A673 (cell line): ENCODE data around the gene FAM118A. TPM values are rescaled to one million over a fixed set of nuclear protein-coding genes. Genes with fewer than 3 reads are reported as not detected.

Experiments used
- BruUV-seq: library from RNA; stranded (reverse); fragments of 400-500 nt; replicated peaks from 2 replicates; lab custom pipeline; 2021; lab: Mats Ljungman, UMichigan
- CTCF ChIA-PET: fragments of 300-600 bp; sonication (Branson Sonifier 250); formaldehyde crosslinking; loops from one replicate; lab custom pipeline; 2022; ENCODE audit warnings: antibody characterized with exemption; lab: Charles Lee
- POLR2A ChIA-PET: fragments of 300-600 bp; sonication (Branson Sonifier 250); formaldehyde crosslinking; loops from one replicate; lab custom pipeline; 2022; ENCODE audit warnings: antibody characterized with exemption; ENCODE audit not compliant: low non-redundant PET; lab: Charles Lee
- DNase-seq: peaks from one replicate; pipeline ENCODE4 v3.0.0-alpha.2; 2015; ENCODE audit warnings: low spot score
- H3K27ac ChIP-seq: fragments of 200-600 bp; sonication (generic); 2 replicates; pipeline ENCODE4 v1.5.1; 2016; ENCODE audit warnings: mixed run types, low read depth, mild to moderate bottlenecking, mixed read lengths, antibody characterized with exemption, low read length; ENCODE audit not compliant: poor library complexity, severe bottlenecking
- H3K27me3 ChIP-seq: fragments of 200-600 bp; sonication (generic); replicated peaks from 2 replicates; pipeline ENCODE4 v1.6.1; 2017; ENCODE audit warnings: mixed run types, low read depth, mild to moderate bottlenecking, mixed read lengths, antibody characterized with exemption, low read length; ENCODE audit not compliant: insufficient read depth, poor library complexity
- H3K36me3 ChIP-seq: fragments of 200-600 bp; sonication (generic); 2 replicates; pipeline ENCODE4 v1.6.1; 2016; ENCODE audit warnings: mixed run types, mild to moderate bottlenecking, mixed read lengths, antibody characterized with exemption, low read length; ENCODE audit not compliant: insufficient read depth, poor library complexity, severe bottlenecking
- H3K4me1 ChIP-seq: fragments of 200-600 bp; sonication (generic); 2 replicates; pipeline ENCODE4 v1.6.1; 2017; ENCODE audit warnings: mixed run types, mild to moderate bottlenecking, mixed read lengths, antibody characterized with exemption, low read length; ENCODE audit not compliant: insufficient read depth, poor library complexity, severe bottlenecking
- H3K4me3 ChIP-seq: fragments of 200-600 bp; sonication (generic); 2 replicates; pipeline ENCODE4 v1.5.1; 2016; ENCODE audit warnings: low read depth, mixed run types, mild to moderate bottlenecking, mixed read lengths, low read length; ENCODE audit not compliant: poor library complexity, severe bottlenecking
- H3K9me3 ChIP-seq: fragments of 200-600 bp; sonication (generic); 2 replicates; pipeline ENCODE4 v1.6.1; 2016; ENCODE audit warnings: mixed run types, low read depth, mild to moderate bottlenecking, mixed read lengths, antibody characterized with exemption, low read length; ENCODE audit not compliant: poor library complexity, severe bottlenecking
- EZH2 ChIP-seq: fragments of 200-600 bp; sonication (generic); IDR thresholded peaks from 2 replicates; pipeline ENCODE4 v1.6.1; 2017; ENCODE audit warnings: borderline replicate concordance, low read depth, mild to moderate bottlenecking, mixed read lengths, antibody characterized with exemption, low read length; ENCODE audit not compliant: poor library complexity, severe bottlenecking
- intact Hi-C: fragments of 100-400 bp; cut with micrococcal nuclease; formaldehyde crosslinking; loops from one replicate; pipeline ENCODE4 v1.10.0; 2022; ENCODE audit not compliant: unreplicated experiment
- total RNA-seq: library from RNA; stranded (reverse); gene quantifications from 2 replicates; pipeline ENCODE4 v1.2.3, GENCODE V29; 2021
- TF ChIP-seq, protein P1 (sequence below): fragments of 300-800, 200-600 bp; sonication (generic); conservative IDR thresholded peaks from 2 replicates; pipeline ENCODE4 v1.5.1; 2017; ENCODE audit warnings: low read depth, mild to moderate bottlenecking, antibody characterized with exemption, low read length, moderate library complexity, mixed read lengths

The FAM118A gene
- total RNA-seq, 1 experiment from 2014 or later = 54.0 TPM

DNA sequence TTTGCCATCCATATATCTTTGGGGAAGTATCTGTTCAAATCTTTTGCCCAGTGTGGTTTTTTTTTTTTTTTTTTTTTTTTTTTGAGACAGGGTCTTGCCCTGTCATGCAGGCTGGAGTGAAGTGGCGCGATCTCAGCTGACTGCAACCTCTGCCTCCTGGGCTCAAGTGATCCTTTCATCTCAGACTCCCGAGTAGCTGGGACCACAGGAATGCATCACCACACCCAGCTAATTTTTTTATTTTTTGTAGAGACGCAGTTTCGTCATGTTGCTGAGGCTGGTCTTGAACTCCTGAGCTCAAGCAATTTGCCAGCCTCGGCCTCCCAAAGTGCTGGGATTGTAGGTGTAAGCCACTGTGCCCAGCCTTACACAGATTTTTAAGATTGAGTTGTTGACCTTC, 4.8 kb upstream of the FAM118A start:
- intact Hi-C loops = no loop called here
- H3K4me1 ChIP-seq = peaks cover 9% of the 10 kb centered on the region
- H3K9me3 ChIP-seq = no peaks in the 10 kb centered on the region
- CTCF ChIA-PET = no interaction called here
- H3K36me3 ChIP-seq = no peaks in the 10 kb centered on the region
- H3K4me3 ChIP-seq = no peak overlapping the region
- BruUV-seq = no TSS peak
- no peak for TF ChIP-seq EZH2
- TF ChIP-seq, protein P1, sequence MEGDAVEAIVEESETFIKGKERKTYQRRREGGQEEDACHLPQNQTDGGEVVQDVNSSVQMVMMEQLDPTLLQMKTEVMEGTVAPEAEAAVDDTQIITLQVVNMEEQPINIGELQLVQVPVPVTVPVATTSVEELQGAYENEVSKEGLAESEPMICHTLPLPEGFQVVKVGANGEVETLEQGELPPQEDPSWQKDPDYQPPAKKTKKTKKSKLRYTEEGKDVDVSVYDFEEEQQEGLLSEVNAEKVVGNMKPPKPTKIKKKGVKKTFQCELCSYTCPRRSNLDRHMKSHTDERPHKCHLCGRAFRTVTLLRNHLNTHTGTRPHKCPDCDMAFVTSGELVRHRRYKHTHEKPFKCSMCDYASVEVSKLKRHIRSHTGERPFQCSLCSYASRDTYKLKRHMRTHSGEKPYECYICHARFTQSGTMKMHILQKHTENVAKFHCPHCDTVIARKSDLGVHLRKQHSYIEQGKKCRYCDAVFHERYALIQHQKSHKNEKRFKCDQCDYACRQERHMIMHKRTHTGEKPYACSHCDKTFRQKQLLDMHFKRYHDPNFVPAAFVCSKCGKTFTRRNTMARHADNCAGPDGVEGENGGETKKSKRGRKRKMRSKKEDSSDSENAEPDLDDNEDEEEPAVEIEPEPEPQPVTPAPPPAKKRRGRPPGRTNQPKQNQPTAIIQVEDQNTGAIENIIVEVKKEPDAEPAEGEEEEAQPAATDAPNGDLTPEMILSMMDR = no peak
- POLR2A ChIA-PET = no interaction called here
- DNase-seq = no peak
- no peak overlapping the region for H3K27ac ChIP-seq
- H3K27me3 ChIP-seq = no peaks in the 10 kb centered on the region

DNA sequence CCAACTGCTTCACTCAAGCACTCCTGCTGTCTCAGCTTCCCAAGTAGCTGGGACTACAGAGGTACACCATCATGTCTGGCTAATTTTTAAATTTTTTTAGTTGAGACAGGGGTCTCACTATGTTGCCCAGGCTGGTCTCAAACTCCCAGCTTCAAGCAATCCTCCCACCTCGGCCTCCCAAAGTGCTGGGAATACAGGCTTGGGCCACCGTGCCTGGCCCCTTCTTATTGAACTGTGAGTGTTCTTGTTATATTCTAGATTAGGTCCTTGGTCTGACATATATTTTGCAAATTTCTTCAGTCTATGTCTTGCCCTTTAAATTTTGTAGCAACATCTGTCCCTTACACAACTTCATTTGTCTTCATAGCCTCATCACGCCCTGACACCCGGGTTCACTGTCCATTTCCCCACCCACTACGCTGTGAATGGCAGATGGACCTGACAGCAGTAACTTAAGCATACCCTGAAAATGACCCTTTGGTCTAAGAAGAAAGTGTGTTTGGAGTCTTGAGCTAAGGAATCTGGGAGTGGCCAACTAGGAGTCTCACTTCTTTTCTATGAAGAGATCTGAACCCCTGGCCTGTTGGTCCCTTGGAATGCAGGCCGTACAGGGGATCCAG, 4.2 kb upstream of the FAM118A start:
- ChIA-PET POLR2A (no interaction called here), CTCF (no interaction called here)
- no peaks in the 10 kb centered on the region for H3K27me3 ChIP-seq
- BruUV-seq = no TSS peak
- no peak overlapping the region for H3K4me3 ChIP-seq
- intact Hi-C loops = no loop called here
- no peak overlapping the region for H3K27ac ChIP-seq
- no peaks in the 10 kb centered on the region for H3K36me3 ChIP-seq
- no peaks in the 10 kb centered on the region for H3K9me3 ChIP-seq
- peaks cover 9% of the 10 kb centered on the region for H3K4me1 ChIP-seq
- no peak for DNase-seq
- no peak for TF ChIP-seq EZH2
- TF ChIP-seq, protein P1 = no peak

GRCh38 chr22:45306139-45306538, 3.6 kb upstream of the FAM118A start:
- intact Hi-C loops = no loop called here
- peaks cover 14% of the 10 kb centered on the region for H3K4me1 ChIP-seq
- CTCF ChIA-PET = no interaction called here
- no peaks in the 10 kb centered on the region for H3K36me3 ChIP-seq
- no peaks in the 10 kb centered on the region for H3K27me3 ChIP-seq
- no peak for TF ChIP-seq EZH2
- TF ChIP-seq, protein P1 = no peak
- no peak overlapping the region for H3K27ac ChIP-seq
- no TSS peak for BruUV-seq
- DNase-seq = no peak
- H3K9me3 ChIP-seq = no peaks in the 10 kb centered on the region
- no peak overlapping the region for H3K4me3 ChIP-seq
- POLR2A ChIA-PET = no interaction called here
